OCI-LY1 (cell line): ENCODE results near the gene KRTAP10-3.

Experiments used
- H2AFZ ChIP-seq: fragments of 200-600 bp; sonication (generic), shearing (Covaris generic); 2 replicates; pipeline ENCODE4 v1.6.0; 2014; ENCODE audit warnings: antibody characterized with exemption, mild to moderate bottlenecking, low read length
- H3F3A ChIP-seq: fragments of 200-600 bp; sonication (generic), shearing (Covaris generic); 2 replicates; pipeline ENCODE4 v1.6.0; 2014; ENCODE audit warnings: mild to moderate bottlenecking, antibody characterized with exemption, low read length, moderate library complexity; ENCODE audit not compliant: insufficient read depth
- H3K27ac ChIP-seq: fragments of 200-600 bp; sonication (generic); 2 replicates; pipeline ENCODE4 v1.5.1; 2014; ENCODE audit warnings: low read length, mixed run types, mild to moderate bottlenecking, low read depth; ENCODE audit not compliant: poor library complexity, severe bottlenecking
- H3K27me3 ChIP-seq: fragments of 200-600 bp; sonication (generic); 2 replicates; pipeline ENCODE4 v1.6.0; 2014; ENCODE audit warnings: antibody characterized with exemption, mild to moderate bottlenecking, low read length, moderate library complexity; ENCODE audit not compliant: insufficient read depth
- H3K36me3 ChIP-seq: fragments of 200-600 bp; sonication (generic); 2 replicates; pipeline ENCODE4 v1.6.1; 2014; ENCODE audit warnings: mild to moderate bottlenecking, antibody characterized with exemption, low read length, moderate library complexity, mixed read lengths; ENCODE audit not compliant: insufficient read depth
- H3K4me1 ChIP-seq: fragments of 200-600 bp; sonication (generic); 2 replicates; pipeline ENCODE4 v1.5.1; 2014; ENCODE audit warnings: mild to moderate bottlenecking, low read length, moderate library complexity; ENCODE audit not compliant: insufficient read depth, severe bottlenecking
- H3K4me2 ChIP-seq: fragments of 200-600 bp; sonication (generic), shearing (Covaris generic); 2 replicates; pipeline ENCODE4 v1.6.1; 2014; ENCODE audit warnings: low read length
- H3K4me3 ChIP-seq: fragments of 200-600 bp; sonication (generic); 2 replicates; pipeline ENCODE4 v1.5.1; 2014; ENCODE audit warnings: low read length, low read depth, mild to moderate bottlenecking, mixed read lengths; ENCODE audit not compliant: poor library complexity, severe bottlenecking
- H3K79me2 ChIP-seq: fragments of 200-600 bp; shearing (Covaris generic); 2 replicates; pipeline ENCODE4 v1.6.1; 2016; ENCODE audit warnings: mixed run types, low read length, mixed read lengths; ENCODE audit not compliant: insufficient read depth
- H3K9ac ChIP-seq: fragments of 200-600 bp; sonication (generic), shearing (Covaris generic); 2 replicates; pipeline ENCODE4 v1.6.1; 2014; ENCODE audit warnings: mild to moderate bottlenecking, low read length, mixed read lengths
- H3K9me2 ChIP-seq: fragments of 200-600 bp; sonication (generic), shearing (Covaris generic); 2 replicates; pipeline ENCODE4 v1.6.1; 2014; ENCODE audit warnings: low read depth, mild to moderate bottlenecking, low read length, mixed read lengths
- H3K9me3 ChIP-seq: fragments of 200-600 bp; shearing (Covaris generic); 2 replicates; pipeline ENCODE4 v1.6.1; 2014; ENCODE audit warnings: low read length, mixed read lengths
- H4K20me1 ChIP-seq: fragments of 200-600 bp; sonication (generic), shearing (Covaris generic); 2 replicates; pipeline ENCODE4 v1.6.0; 2016; ENCODE audit warnings: mild to moderate bottlenecking, low read length; ENCODE audit not compliant: insufficient read depth
- EZH2 ChIP-seq: fragments of 200-600 bp; sonication (generic), shearing (Covaris generic); IDR thresholded peaks from 2 replicates; pipeline ENCODE4 v1.8.0; 2017; ENCODE audit warnings: borderline replicate concordance, mixed run types, mild to moderate bottlenecking, antibody characterized with exemption, low read length, moderate library complexity, mixed read lengths
- TF ChIP-seq, protein P1 (sequence below): fragments of 200-600 bp; sonication (generic), shearing (Covaris generic); IDR thresholded peaks from 2 replicates; pipeline ENCODE4 v1.5.1; 2017; ENCODE audit warnings: mild to moderate bottlenecking, antibody characterized with exemption, low read length, moderate library complexity, mixed read lengths

The KRTAP10-3 gene

DNA sequence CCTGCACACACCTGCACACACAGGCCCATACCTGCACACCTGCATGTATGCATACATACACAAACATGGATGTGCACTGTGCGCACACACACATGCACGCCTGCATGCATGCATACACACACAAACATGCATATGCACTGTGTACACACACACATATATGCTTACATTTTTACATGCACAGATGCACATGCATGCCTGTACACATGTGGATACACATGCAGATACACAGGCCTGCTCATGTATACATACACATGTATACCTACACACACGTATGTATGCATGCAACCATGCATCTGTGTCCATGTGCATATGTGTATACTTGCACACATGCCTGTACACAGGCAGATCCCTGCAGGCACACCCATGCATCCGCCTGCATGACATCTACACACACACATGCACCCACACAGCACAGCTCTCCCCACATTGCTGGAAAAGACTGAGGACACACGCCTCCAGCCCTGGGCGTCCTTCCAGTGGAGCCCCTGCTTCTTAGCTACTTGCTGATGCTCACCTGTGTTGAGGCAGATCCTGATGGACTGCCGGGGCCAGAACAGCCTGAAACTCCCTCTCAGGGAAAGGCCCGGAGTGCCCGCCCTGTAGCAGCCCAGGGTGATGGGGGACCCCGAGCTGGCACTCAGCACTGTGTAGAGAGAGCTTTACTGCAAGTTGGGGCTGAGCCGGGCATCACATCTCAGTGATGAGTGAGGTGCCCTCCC, 47.2 kb downstream of the KRTAP10-3 start:
- TF ChIP-seq, protein P1, sequence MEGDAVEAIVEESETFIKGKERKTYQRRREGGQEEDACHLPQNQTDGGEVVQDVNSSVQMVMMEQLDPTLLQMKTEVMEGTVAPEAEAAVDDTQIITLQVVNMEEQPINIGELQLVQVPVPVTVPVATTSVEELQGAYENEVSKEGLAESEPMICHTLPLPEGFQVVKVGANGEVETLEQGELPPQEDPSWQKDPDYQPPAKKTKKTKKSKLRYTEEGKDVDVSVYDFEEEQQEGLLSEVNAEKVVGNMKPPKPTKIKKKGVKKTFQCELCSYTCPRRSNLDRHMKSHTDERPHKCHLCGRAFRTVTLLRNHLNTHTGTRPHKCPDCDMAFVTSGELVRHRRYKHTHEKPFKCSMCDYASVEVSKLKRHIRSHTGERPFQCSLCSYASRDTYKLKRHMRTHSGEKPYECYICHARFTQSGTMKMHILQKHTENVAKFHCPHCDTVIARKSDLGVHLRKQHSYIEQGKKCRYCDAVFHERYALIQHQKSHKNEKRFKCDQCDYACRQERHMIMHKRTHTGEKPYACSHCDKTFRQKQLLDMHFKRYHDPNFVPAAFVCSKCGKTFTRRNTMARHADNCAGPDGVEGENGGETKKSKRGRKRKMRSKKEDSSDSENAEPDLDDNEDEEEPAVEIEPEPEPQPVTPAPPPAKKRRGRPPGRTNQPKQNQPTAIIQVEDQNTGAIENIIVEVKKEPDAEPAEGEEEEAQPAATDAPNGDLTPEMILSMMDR: no peak
- no peak for TF ChIP-seq EZH2
- Histone ChIP-seq H3K4me2 (no peak overlapping the region), H4K20me1 (no peaks in the 10 kb centered on the region), H3F3A (no peaks in the 10 kb centered on the region), H3K4me1 (no peaks in the 10 kb centered on the region), H3K36me3 (no peaks in the 10 kb centered on the region), H3K27me3 (no peaks in the 10 kb centered on the region; the same call in 1 of the 2 replicates), H3K4me3 (no peak overlapping the region), H3K9me3 (no peaks in the 10 kb centered on the region), H3K27ac (no peak overlapping the region), H3K79me2 (no peaks in the 10 kb centered on the region), H3K9me2 (no peaks in the 10 kb centered on the region), H2AFZ (no peak overlapping the region), H3K9ac (no peak overlapping the region)

DNA sequence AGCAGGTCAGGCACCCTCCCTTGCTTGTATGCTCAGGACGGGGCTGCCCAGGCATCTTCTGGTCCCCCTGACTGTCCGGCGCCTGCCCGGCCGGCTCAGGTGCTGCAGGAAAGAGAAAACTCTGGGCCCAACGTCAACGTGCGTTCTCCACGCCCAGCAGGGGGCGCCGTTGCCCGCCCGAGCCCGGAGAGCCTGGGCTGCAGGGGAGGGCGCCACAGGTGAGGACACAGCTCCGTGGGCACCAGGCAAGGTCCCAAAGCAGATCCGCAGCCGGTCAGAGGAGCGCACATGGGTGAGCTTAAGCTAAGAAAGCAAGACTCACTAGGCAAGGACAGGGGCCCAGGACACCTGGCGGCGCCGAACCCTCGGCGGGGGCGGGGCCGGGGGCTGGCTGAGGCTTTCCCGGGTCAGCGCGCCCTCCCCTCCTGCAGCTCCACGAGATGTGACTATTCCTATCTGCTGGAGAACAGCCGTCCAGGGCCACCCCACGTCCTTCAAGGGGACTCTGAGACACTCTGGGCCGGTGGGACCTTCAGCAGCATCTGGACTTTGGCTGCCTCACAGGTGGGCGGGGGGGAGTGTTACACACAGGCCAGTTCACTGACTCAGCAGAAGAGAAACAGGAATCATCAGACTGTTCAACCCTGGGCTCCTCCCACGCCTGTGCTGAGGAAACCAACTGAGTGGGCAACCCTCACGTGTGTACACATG, 47.9 kb downstream of the KRTAP10-3 start:
- Histone ChIP-seq H3K36me3 (no peaks in the 10 kb centered on the region), H3K9me3 (no peaks in the 10 kb centered on the region), H3K4me2 (peak overlapping the region; percentile 27; the same call in 1 of the 2 replicates), H3K9me2 (no peaks in the 10 kb centered on the region), H4K20me1 (no peaks in the 10 kb centered on the region), H3K79me2 (no peaks in the 10 kb centered on the region), H3F3A (no peaks in the 10 kb centered on the region), H3K9ac (no peak overlapping the region), H3K27ac (no peak overlapping the region), H3K4me1 (no peaks in the 10 kb centered on the region), H3K27me3 (no peaks in the 10 kb centered on the region; the same call in 1 of the 2 replicates), H3K4me3 (no peak overlapping the region), H2AFZ (no peak overlapping the region)
- TF ChIP-seq, protein P1: peak; percentile 87
- no peak for TF ChIP-seq EZH2

- Histone ChIP-seq H3K9me3 (no peaks in the 10 kb centered on the region), H3K4me1 (no peaks in the 10 kb centered on the region), H3K79me2 (no peaks in the 10 kb centered on the region), H3K27me3 (no peaks in the 10 kb centered on the region; the same call in 1 of the 2 replicates), H3K4me3 (no peak overlapping the region), H4K20me1 (no peaks in the 10 kb centered on the region), H3K9me2 (no peaks in the 10 kb centered on the region), H3K9ac (no peak overlapping the region), H3F3A (no peaks in the 10 kb centered on the region), H2AFZ (no peak overlapping the region), H3K4me2 (no peak overlapping the region), H3K27ac (no peak overlapping the region), H3K36me3 (no peaks in the 10 kb centered on the region)
- TF ChIP-seq EZH2: no peak
- TF ChIP-seq, protein P1: no peak
Measured at GRCh38 chr21:44510109-44510507, 48.5 kb downstream of the KRTAP10-3 start.
